Measurements from ENCODE around the gene PLEKHH3. TPM values are rescaled to one million over a fixed set of nuclear protein-coding genes. Genes with fewer than 3 reads are reported as not detected.

PLEKHH3 gene, protein sequence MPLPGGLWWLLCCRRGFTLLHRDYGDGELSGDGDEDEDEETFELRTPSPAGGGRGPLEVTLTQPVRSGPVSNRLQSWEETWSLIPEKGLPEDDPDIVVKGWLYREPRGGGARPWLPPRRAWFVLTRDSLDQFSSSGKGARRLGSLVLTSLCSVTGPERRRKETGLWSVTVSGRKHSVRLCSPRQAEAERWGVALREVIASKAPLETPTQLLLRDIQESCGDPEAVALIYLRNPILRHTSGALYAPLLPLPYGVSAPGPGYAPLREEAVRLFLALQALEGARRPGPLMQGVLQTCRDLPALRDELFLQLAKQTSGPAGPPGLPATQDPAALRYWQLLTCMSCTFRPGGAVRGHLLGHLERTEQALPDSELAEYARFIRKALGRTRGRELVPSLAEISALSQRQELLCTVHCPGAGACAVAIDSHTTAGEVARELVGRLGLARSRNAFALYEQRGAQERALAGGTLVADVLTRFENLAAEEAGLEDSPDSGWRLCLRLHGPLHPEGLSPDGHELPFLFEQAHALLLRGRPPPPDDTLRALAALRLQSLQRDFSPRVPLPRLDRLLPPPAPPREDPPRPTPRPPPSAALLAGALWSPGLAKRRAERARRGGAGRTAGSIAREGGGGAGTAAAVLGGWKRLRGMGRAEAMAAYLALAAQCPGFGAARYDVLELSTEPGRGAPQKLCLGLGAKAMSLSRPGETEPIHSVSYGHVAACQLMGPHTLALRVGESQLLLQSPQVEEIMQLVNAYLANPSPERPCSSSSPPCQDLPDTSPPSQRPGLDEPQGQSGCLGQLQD
- total RNA-seq: 20.6 TPM

DNA sequence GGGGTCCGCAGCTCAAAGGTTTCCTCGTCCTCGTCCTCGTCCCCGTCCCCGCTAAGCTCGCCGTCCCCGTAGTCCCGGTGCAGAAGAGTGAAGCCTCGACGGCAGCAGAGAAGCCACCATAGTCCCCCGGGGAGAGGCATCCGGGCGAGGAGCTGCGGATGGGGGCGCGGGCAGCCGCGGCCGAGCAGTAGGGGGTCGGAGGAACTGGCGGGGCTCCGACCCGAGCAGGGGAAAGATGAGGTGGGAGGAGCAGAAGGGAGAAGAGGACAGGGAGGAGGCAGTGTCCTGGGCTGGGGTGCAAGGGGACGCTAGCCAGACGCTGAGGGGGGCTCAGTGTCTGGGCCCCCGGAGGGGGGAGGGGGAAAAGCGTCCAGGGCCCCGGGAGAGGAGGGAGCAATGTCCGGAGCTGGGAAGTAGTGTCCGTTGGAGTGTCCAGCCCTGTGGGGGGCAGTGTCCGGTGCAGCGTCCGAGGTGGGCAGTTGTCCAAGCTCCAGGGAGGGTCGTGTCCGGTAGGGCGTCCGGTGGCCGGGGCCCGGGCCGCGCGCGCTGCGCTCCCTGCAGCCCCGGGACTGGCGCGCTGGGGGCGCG is at the start of gene PLEKHH3:
Gene PLEKHH3, minus strand, starts transcription at position 571 of the 588 bp plus-strand sequence. Its CDS starts 431 bp downstream, at position 140.

GRCh38 chr17:42681976-42682721 is 5.4 kb upstream of the PLEKHH3 start, which contains the start of gene CNTNAP1:
Gene CNTNAP1, plus strand, starts transcription at chr17:42682531. Its CDS starts 299 bp downstream, at chr17:42682830.

DNA sequence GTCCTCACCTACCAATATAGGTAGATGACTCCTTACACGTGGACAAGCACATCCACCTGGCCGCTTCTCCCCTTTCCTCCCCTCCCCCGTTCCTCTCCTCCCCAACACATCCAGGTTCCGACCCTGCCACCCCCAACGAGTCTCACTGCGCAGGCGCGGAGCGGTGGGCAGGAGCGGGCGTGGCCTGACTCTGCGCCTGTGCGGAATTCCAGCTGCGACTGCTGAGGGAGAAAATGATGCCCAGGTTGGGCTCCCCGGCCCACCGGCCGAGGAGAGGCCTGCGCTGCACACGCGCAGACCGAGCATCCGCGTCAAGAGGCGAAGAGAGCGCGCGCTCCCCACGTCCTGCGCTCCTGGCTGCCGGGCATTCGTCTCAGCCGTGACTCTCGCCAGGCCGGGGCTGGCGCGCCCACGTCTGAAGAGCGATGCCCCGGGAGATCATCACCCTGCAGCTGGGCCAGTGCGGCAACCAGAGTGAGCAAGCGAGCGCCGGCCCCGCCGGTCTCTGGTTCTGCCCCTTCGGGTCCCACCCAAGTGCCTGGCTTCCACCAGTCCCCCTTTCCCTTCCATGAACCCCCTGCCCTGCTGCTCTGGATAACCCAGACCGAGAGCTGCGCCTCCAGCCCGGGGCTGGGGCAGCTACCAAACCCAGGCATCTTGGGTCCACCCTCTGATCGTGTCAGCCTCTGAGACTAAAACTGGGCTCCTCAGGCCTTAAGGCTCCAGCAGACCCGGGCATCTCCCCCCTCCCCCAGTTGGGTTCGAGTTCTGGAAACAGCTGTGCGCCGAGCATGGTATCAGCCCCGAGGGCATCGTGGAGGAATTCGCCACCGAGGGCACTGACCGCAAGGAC is 17.5 kb downstream of the PLEKHH3 start, which contains the start of gene TUBG2:
Gene TUBG2, plus strand, starts transcription at position 206 of the 853 bp plus-strand sequence. Its CDS starts 220 bp downstream, at position 426.

Other genes with a start within 250 kb of the PLEKHH3 start
- gene ATP6V0A1, start 218.1 kb downstream of the PLEKHH3 start, total RNA-seq: 185 TPM
- gene NAGLU, start 140.8 kb downstream of the PLEKHH3 start, total RNA-seq: 29.7 TPM
- gene HSD17B1, start 124.1 kb downstream of the PLEKHH3 start, total RNA-seq: 1.1 TPM
- gene COASY, start 114.8 kb downstream of the PLEKHH3 start, total RNA-seq: 19.0 TPM
- 29.8 TPM for gene MLX, start 109.9 kb downstream of the PLEKHH3 start, total RNA-seq
- 6.5 TPM for gene PSMC3IP, start 99.3 kb downstream of the PLEKHH3 start, total RNA-seq
- gene RETREG3, start 67.6 kb downstream of the PLEKHH3 start, total RNA-seq: 92.3 TPM
- 28.0 TPM for gene TUBG1, start 67.3 kb downstream of the PLEKHH3 start, total RNA-seq
- gene TUBG2, start 17.7 kb downstream of the PLEKHH3 start, total RNA-seq: 17.0 TPM
- gene CCR10, start 4.8 kb upstream of the PLEKHH3 start, total RNA-seq: 1.2 TPM
- gene CNTNAP1, start 5.5 kb upstream of the PLEKHH3 start, total RNA-seq: 20.9 TPM
- gene EZH1, start 68.0 kb upstream of the PLEKHH3 start, total RNA-seq: 60.3 TPM
- 26.2 TPM for gene RAMP2, start 84.2 kb upstream of the PLEKHH3 start, total RNA-seq
- gene VPS25, start 96.5 kb upstream of the PLEKHH3 start, total RNA-seq: 48.2 TPM
- gene WNK4, start 103.6 kb upstream of the PLEKHH3 start, total RNA-seq: 0.33 TPM
- gene COA3, start 121.7 kb upstream of the PLEKHH3 start, total RNA-seq: 52.7 TPM
- gene CNTD1, start 121.9 kb upstream of the PLEKHH3 start, total RNA-seq: not detected
- gene BECN1, start 147.3 kb upstream of the PLEKHH3 start, total RNA-seq: 76.0 TPM
- gene PSME3, start 156.4 kb upstream of the PLEKHH3 start, total RNA-seq: 49.4 TPM
- gene AOC2, start 167.6 kb upstream of the PLEKHH3 start, total RNA-seq: 44.6 TPM
- 18.6 TPM for gene AOC3, start 174.2 kb upstream of the PLEKHH3 start, total RNA-seq
- gene G6PC1, start 223.8 kb upstream of the PLEKHH3 start, total RNA-seq: not detected